Stimulated activated CD8-positive, alpha-beta memory T cell treated with anti-CD3 and anti-CD28 coated beads, Interleukin-4, amount 100 ng/mL, for 24 hours (primary cell): ENCODE measurements around the gene GPBAR1.

Experiments used
- DNase-seq: peaks from one replicate; pipeline ENCODE4 v3.0.0-alpha.2; 2020; ENCODE audit warnings: low read depth

The GPBAR1 gene

DNA sequence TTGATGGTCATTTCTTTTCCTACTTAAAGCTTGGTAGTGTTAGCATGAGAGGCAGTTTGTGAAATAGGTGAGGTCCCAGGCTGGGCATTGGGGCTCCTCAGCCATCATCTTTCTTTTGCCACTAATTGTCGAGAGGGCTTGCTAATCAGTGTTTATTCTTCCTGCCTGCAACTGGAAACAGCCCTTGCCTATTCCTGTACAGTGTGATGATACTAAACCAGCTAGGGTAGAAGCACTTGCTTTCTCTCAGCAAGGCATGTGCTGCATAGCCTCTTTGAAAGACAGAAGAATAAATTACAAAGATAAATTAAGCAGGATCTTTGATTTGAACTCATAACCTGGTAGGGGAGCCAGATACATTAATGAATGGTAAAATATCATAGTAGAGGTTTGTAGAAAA is 16.6 kb upstream of the GPBAR1 start:
- no peak for DNase-seq

DNA sequence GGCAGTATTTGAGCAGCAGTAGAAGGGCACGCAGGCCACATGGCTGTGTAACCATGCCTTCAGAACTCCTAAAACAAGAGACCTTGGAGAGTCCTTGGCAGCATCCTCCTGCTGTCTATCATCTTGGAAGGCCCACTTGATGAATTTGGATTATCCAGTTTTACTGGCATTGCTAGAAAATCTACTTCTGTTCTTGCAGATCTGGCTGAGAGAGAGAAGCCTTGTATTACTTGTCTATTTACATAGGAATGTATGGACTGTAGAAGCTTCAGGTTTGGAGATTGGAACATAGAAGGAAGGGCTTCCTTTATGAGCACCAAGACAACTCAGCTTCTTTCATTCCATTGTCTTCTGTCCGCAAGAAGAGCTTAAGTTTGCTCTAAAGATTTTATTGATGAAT is 16.1 kb upstream of the GPBAR1 start:
- no peak for DNase-seq

DNA sequence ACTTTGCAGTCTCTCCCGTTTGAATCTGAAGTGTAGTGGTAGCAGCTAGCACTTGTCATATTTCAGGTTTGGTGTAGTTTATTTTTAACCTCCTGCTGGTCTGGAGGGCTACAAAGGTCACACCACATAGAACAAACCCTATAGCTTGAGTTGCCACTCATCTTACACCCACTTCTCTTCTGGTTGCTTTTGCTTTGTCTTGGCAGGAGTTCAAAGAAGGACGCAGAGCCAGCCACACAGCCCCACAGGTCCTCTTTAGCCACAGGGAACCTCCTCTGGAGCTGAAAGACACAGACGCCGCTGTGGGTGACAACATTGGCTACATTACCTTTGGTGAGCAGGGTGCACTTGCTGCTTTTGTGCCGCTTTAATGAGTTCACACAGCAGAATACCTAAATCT is 15.6 kb upstream of the GPBAR1 start:
- DNase-seq, result no peak

DNA sequence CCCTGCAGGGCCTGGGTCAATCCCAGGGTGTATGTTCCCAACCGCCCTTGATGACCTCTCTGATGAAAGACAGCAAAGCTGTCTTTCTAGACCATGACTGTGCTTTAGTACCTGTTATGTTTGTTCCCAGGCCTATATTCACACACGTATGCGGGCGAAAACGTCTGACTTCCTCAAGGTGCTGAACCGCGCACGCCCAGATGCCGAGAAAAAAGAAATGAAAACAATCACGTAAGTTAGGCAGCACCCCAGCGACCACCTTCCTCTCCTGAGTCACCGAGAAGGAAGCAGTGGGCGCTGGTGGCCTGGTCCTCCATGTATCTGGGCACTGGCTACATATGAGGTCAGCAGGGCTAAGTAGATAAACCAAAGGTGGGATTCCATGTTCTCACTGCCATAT is 11.1 kb upstream of the GPBAR1 start:
- DNase-seq, result no peak

DNA sequence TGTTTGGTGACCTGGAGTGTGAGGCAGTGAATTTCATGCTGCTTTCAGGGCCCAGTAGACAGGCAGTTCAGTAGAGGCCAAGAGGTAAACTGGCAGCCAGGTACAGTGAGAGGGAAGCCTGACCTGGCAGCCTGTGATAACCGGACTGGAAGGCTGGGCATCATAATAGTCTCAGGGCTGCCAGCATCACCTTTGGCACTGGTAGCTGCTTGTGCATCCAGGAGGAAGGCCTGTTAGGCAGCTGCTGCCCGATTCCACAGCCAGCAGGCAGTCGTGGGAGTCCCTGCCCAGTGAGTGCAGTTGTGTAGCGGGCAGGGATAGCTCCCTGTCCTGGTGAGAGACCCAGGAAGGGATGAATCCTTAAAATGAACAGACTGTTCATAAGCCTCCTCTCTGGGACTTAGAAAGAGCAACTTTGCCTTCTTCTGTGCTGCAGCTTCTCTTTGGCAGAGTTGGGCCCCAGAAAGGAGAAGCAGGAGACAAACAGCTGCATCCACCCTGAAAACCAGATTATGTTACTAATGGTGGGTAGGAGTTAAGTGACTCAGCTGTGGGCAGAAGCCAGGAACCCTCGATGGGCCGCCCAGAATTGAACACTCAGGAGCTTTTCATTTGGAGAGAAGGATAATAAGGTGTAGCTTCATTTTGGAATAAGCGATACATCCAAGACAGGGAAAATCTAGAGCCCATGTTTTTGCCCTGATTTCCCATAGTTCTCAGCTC is 8.1 kb upstream of the GPBAR1 start:
- DNase-seq, result no peak

DNA sequence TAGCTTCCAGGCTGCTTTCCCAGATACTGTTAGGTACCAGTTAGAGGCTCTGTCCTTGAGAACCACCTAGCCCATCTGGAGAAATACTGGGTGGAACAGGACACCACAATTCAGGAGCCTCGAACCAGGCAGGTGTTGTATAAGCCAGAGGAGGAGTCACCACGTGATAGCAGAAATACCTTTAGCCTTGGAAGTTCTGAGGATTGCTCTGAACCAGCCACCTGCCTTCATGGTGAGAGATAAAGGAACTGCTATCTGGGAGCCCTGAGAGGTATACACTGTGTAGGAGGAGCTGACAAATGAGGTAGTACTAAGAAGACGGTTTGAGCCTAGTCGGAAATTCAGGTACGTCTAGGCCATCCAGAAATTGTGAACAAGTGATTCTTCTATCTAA is 7.6 kb upstream of the GPBAR1 start:
- no peak for DNase-seq

DNA sequence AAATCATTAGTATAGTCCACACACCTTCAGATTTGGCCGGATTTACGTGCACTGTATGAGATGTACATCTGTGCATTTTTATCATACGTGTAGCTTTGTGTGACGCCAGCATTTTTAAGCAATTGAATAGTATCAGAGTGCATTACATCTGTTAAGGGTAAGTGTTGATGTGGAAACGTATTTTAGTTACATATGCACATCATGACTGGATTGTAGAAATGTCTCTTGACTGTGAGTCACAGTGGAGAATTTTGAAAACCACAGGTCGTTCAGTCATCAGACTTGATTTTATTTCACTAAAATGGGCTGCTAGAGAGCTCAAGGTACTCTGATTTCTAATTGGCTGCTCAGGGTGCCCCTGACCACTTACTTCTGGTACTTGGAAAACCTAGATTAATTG is 5.4 kb upstream of the GPBAR1 start:
- no peak for DNase-seq

DNA sequence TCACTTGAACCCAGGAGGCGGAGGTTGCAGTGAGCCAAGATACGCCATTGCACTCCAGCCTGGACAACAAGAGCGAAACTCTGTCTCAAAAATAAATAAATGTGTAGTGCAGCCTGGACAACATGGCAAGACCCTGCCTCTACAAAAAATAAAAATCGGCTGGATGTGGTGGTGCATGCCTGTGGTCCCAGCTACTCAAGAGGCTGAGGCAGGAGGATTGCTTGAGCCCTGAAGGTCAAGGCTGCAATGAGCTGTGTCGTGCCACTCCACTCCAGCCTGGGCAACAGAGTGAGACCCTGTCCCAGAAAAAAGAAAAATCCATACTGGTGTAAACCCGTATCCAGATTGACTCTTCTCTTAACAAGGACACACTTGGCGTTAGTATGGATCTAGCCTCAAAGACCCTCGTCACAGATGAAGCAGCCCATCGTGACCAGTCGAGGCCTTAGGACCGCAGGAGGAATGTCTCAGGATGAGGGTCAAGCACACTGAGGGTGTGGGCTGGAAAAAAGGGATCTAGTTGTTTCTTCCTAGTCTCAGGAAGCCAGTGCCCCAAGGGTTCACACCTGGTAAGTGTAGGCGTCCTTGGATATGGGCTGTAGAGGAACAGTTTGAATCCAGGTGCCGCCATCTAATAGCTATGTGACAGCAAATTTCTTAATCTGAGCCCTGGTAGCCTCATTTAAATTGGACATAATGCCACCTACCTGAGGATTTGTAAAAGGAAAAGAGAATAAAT is 4.0 kb upstream of the GPBAR1 start:
- no peak for DNase-seq

DNA sequence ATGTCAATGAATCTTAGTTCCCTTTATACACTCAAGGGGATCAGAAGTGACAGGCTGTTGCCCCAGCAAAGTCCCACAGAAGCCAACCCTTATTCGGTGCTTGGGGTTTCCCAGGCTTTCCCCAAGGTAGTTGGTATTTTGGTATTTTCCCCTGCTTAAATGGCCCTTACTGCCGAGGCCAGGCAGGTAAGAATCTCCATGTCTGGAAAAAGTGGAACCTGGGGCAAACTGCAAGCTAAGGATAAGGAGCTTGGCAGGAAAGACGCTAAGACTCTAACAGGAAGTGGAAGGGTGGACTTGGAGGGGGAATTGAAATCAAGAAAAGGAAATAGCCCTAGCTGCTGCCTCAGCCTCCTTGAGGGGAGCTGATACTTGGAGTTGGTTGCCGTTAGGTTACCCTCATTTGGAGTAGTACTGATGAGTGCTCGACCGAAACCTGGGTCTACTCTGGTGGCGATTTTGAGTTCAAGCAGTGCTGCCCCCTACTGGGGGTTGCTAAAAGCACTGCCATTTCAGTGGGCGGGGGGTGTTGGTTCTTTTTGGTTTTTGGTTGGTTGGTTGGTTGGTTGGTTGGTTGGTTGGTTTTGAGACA is 3.3 kb upstream of the GPBAR1 start:
- DNase-seq, result peak; percentile 50

DNA sequence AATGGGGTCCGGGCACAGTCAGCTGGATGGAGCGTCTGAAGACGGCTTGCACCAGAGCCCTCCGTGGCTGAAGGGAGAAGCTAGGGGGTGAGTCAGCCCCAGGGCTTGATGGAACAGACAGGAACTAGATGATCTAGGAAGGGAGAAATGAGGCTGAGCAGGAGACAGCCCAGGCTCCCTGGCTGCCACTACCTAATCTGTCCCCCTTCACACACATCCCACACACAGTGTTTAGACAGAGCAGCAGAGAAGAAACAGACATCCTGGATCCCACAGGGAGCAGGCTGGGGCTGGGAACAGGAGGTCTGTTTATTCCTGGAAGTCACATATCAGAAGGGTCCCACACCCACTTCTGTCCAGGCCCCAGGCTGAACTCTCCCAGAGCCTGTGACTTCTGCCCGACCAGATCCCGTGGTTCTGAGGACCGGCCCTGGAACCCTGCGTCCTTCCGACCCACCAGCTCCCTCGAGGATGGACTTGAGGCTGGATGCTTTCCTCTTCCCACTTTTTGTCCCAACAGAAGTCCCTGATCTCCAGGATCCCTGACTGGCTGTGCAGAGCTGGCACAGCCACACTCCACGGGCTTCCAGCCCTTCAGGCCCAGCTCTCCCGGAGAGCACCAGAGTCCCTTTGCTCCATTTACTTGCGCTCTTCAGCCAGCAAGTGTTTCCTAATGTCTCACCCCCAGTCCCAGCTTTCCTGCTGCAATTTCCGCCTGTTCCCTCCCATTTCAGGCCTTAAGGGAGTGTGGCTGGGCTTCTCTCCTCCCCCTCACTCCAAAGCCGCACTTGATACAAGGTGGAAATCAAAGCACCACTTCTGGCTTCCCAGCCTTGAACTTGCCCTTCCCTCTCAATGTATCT is 1.5 kb upstream of the GPBAR1 start:
- DNase-seq, result no peak

DNA sequence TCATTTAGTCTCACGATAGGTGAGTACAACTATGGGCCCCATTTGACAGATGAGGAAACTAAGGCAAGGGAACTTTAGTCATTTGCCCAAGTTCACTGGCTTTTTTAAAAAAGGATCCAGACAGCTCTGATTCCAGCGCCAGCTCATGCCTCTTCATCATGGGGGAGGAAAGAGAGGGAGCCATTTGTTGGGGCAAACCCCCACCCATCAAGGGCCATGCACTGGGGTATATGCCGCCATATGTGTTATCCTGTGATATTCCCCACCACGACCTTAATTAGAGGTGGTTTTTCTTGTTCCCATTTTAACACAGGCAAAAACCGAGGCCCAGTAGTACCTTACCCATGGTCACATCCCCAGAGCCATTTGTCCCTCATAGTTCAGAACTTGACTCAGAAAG is 649 bp upstream of the GPBAR1 start:
- DNase-seq, result no peak

DNA sequence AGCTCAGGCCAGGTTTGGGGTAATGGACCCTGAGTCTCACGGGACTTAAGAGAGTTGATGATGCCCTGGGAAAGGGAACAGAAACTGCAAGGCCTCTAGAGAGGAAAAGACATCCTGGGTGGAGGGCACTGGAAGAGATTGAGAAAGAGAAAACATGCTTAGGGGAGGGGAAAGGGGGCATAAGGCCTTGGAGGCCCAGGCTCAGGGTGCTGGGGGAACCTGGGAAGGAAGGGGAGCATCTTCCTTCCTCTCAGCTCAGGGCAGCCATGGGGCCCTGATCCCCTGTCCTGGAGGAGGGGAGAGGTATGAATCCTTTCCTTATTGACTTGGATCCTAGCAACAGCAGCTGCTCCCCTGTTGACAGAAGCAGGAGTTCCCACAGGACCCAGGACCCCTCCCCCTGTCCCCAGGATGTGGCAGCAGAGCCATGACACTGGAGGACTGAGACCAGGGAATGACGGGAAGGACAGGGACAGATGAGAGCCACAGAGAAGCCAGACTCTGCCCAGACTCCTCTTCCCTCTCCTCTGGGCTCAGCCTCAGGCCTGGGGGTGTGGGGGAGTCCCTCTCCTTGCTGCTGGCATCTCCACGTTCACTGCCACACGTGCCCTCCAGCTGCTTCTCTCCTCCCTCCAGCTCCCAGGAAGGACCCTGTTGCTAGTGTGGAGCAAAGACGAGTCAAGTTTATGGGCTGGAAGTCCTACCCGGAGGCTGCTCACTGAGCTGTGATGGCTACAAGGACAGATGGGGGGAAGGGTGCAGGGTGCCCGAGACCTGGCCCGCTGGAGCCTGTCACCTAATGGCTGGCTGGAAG is 815 bp downstream of the GPBAR1 start:
- DNase-seq, result no peak

DNA sequence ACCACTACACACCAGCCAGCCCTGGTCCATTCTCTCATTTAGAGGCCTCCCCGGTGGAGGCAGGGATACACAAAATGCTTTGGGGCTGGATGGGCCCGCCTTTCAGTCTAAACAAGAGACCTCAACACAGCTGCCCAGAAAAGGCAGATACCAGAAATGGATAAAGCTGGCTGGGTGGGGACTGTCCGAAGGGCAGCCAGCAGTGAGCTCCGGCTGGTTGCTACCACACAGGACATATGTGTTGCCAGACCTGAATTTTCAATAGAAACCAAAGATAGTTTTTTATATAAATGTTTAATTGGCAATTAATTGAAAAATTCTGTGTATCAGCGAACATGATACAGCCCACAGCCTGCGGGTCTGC is 1.4 kb downstream of the GPBAR1 start:
- DNase-seq, result no peak

DNA sequence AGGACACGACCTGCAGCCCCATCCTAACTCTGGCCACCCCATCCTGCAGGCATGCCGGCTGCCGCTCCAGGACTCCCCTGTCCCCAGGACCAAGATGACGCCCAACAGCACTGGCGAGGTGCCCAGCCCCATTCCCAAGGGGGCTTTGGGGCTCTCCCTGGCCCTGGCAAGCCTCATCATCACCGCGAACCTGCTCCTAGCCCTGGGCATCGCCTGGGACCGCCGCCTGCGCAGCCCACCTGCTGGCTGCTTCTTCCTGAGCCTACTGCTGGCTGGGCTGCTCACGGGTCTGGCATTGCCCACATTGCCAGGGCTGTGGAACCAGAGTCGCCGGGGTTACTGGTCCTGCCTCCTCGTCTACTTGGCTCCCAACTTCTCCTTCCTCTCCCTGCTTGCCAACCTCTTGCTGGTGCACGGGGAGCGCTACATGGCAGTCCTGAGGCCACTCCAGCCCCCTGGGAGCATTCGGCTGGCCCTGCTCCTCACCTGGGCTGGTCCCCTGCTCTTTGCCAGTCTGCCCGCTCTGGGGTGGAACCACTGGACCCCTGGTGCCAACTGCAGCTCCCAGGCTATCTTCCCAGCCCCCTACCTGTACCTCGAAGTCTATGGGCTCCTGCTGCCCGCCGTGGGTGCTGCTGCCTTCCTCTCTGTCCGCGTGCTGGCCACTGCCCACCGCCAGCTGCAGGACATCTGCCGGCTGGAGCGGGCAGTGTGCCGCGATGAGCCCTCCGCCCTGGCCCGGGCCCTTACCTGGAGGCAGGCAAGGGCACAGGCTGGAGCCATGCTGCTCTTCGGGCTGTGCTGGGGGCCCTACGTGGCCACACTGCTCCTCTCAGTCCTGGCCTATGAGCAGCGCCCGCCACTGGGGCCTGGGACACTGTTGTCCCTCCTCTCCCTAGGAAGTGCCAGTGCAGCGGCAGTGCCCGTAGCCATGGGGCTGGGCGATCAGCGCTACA is 2.1 kb downstream of the GPBAR1 start:
- no peak for DNase-seq

DNA sequence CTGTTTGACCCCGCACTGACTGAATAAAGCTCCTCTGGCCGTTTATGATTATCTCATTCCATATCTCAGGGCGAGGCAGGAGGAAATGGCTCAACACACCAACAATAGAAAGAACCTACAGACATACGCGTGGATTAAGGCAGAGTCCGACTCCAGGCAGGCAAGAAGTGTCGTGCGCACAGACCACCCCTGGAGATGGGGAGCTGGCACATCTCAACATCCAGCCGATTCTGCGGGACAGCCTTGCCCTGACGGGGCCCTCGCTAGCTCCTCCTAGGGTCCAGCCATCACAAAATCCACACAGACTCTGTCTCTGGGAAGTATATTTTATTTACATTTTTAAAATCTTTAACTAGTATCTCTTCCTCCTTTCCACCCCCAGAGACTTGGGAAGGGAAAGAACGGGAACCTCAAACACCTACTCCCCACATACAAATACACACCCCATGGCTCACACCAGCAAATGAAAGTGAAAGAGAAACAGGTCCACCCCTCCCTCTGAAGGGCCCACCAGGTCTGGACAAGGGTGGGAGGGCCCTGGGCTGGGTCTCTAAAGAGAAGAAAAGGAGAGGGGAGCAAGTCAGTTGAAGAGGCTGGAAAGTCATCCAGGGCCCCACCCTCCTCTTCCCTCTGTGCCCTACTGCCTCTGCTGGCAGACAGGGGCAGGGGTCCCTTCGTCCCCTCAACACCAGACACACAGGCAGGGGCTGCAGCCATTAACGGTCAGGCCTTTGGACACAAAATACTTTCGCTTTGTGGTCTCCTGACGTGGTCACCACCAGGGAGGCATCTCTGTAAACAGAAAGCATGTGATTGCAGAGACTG is 3.2 kb downstream of the GPBAR1 start:
- DNase-seq, result no peak

DNA sequence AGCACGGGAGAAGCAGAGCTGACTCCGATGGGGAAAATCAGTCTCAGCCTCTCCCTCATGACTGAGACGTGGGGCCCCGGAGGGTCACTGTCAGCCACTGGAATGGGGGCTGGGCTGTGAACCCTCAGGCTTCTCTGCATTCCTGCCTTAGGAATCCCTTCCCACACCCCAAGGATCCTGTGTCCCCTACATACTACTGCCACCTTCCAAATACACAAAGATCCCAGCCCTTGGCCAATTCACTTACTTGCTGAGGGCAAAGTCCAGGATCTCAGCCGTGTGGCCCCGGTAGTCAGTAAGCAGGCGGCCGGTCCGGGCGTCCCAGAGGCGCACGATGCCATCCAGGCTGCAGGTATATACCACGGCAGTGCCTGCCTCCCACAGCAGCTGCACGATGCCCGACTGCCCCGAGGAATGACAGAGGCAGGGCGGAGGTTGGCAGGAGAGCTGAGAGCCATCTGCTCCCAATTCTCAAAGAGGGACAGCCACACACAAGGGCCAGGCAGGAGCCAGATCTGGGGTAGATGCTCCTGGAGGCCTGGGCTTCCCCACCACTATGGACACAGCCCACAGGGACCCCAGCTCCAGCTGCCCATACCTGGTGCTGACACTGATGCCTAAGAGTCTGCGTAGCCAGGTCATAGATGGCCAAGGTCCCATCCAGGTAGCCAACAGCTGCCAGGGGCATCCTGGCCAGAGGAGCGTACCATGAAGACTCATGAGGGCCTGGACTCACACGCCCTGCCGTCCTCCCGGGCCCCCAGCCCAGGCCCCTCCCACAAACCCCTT is 4.2 kb downstream of the GPBAR1 start:
- DNase-seq, result no peak

DNA sequence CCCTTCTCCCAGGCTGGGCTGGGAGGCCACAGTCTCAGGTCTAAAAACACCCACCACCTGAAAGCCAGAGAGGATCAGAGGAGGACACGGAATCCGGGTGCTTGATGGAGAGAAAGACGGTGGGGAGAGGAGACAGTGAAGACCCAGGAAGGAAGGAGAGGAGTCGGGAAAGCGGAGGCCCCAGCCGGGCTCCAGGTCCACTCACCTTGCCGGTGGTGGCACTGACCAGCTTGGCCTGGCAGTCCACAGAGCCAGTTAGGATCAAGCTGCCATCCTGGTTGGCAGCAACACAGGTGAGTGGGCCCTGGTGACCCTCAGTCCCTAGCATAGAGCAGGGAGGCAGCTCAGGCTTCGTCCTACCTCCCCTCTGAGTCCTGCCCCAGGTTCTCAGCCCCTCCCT is 4.8 kb downstream of the GPBAR1 start:
- DNase-seq, result no peak

DNA sequence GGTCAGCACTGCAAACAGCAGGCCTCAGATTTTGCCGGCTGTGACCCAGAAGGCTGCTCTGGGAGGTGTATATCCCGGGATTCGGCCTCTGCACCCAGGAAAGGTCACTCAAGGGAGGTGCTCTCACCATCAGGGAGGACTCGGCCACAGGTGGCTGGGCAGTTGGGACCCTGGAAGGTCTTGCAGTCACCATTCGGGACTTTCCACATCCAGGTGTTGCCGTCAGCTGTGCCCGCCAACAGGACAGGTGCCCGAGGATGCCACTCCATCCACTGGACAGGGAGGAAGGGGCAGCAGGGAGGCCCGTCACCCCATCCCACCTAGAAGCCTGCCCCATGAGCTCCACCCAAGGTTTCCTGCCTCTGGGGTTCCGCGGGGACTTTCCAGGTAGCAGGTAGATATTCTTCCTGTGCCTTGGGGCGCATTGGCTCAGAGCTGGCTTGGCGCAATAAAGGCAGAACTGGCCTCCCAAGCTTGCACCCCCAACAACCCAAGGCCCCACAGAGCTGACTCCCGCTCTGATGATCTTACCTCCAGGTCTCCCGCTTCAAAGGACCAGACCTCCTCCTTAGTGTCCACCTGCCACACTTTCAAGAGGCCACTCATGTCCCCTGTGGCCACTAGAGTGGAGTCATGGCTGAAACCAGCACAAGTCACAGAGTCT is 5.6 kb downstream of the GPBAR1 start:
- no peak for DNase-seq
